ENCODE measurements around the gene CMYA5. TPM values are rescaled to one million over a fixed set of nuclear protein-coding genes. Genes with fewer than 3 reads are reported as not detected.

CMYA5 gene
- total RNA-seq = 2.0 TPM
- long read RNA-seq, partial matches to known transcripts = 0 of 2 reads
- long read RNA-seq, other reads (novel, unspliced or antisense) = 2 of 2 reads

DNA sequence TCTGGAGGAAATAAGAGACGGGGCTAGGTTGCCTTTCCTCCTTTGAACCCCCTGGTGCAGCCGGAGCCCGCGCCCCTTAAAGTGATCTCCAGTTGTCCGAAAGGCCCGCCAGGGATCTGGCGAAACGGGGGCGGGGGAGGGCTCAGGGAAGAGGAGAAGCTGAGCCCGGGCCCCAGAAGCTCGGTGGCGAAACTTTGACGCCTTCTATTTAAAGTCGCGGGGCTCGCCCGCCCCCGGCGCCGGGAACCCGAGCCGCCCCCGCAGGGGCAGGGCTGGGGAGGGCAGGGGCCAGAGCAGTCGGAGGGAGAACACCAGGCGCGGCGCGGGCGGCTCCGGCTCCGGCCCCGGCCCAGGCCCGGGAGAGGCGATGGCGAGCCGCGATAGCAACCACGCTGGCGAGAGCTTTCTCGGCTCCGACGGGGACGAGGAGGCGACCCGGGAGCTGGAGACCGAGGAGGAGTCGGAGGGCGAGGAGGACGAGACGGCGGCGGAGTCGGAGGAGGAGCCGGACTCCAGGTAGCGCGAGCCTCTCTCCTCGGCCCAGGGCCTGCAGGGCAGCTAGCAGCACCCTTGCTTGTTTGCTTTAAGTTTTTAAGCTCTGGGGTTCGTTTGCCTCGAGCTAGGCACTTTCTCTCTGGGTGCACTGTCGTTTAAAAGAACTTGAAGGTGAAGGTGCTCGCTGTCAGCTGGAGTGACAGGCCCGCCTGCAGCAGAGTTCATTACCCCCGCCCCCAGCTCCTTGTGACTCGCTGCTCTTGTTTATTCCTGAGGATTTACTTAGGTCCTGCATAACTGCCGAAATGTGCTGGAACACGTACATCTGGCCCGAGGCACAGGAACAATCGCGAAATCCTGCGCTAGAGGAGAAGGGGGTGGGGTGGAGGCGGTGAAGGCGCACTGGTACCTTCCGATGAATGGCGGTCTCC lies at the start of gene CMYA5:
CMYA5 (plus strand) TSS at position 296 of the 926 bp plus-strand sequence; CDS start at position 368, 72 bp downstream.
- peak within 1 kb of the TSS; percentile 34 for H3K27ac ChIP-seq
- intact Hi-C loops (cut with DNase I) = no loop called here
- TF ChIP-seq, protein P1, sequence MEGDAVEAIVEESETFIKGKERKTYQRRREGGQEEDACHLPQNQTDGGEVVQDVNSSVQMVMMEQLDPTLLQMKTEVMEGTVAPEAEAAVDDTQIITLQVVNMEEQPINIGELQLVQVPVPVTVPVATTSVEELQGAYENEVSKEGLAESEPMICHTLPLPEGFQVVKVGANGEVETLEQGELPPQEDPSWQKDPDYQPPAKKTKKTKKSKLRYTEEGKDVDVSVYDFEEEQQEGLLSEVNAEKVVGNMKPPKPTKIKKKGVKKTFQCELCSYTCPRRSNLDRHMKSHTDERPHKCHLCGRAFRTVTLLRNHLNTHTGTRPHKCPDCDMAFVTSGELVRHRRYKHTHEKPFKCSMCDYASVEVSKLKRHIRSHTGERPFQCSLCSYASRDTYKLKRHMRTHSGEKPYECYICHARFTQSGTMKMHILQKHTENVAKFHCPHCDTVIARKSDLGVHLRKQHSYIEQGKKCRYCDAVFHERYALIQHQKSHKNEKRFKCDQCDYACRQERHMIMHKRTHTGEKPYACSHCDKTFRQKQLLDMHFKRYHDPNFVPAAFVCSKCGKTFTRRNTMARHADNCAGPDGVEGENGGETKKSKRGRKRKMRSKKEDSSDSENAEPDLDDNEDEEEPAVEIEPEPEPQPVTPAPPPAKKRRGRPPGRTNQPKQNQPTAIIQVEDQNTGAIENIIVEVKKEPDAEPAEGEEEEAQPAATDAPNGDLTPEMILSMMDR (IDR thresholded peaks at IDR 0.05) = no peak
- peaks cover 6% of the 10 kb centered on the region for H3K4me1 ChIP-seq
- peaks cover 3% of the 10 kb centered on the region for H3K36me3 ChIP-seq
- peak; percentile 76 to 83 for ATAC-seq
- H3K9me3 ChIP-seq = no peaks in the 10 kb centered on the region
- peak within 1 kb of the TSS; percentile 56 for H3K4me3 ChIP-seq
- no peaks in the 10 kb centered on the region for H3K27me3 ChIP-seq (ENCODE audit: low read depth)
- DNase-seq = peak; percentile 55

DNA sequence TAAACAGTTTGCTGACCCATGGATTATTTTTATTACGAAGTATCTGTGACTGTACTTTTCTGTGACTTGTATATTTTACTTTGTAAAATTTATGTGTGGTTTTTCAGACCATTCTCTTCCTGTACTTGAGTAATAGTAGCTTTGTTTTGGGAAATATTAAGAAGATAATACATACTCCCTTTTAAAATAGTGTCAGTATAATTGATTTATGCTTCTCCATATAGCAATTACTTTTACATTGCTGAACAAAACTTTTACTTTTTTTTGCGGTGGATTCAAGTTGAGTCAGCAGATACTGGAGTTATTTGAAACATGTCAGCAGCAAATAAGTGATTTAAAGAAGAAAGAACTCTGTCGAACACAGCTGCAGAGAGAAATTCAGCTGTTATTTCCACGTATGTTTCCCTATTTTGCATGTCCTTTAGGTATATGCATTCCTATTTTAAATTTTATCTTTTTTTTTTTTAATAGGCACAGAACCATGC lies 49.0 kb upstream of the CMYA5 start:
- DNase-seq = no peak

DNA sequence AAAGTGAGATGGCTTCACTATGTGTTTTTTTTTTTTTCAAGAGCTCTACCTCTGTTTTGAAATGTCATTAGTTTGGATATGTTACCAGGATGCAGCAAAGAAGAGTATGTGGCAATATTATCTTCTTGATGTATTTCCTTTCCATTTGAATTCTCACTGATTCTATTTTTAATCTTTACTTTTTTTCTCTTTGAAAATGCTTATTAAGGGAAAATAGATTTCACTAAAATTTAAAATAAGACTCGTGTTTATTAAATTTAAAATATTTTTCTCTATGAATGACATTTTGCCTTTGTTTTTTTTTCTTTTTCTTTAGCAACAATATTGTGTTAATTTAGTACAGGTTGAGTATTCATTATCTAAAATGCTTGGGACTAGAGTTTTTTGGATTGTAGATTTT lies 48.2 kb upstream of the CMYA5 start:
- TF ChIP-seq, protein P1 (IDR thresholded peaks at IDR 0.05) = no peak
- Histone ChIP-seq H3K4me3 (no peak overlapping the region), H3K36me3 (peaks cover 75% of the 10 kb centered on the region), H3K27me3 (ENCODE audit: low read depth) (no peaks in the 10 kb centered on the region), H3K4me1 (no peaks in the 10 kb centered on the region), H3K9me3 (no peaks in the 10 kb centered on the region), H3K27ac (no peak overlapping the region)
- DNase-seq (no peak), ATAC-seq (no peak)
- intact Hi-C loops (cut with DNase I) = no loop called here

More for the DNA sequence above, 49.0 kb upstream of the CMYA5 start:
- Histone ChIP-seq H3K27ac (no peak overlapping the region), H3K4me1 (no peaks in the 10 kb centered on the region), H3K27me3 (ENCODE audit: low read depth) (no peaks in the 10 kb centered on the region), H3K4me3 (no peak overlapping the region), H3K9me3 (no peaks in the 10 kb centered on the region), H3K36me3 (peaks cover 75% of the 10 kb centered on the region)
- TF ChIP-seq, protein P1 (IDR thresholded peaks at IDR 0.05) = no peak
- intact Hi-C loops (cut with DNase I) = no loop called here
- ATAC-seq = no peak

DNA sequence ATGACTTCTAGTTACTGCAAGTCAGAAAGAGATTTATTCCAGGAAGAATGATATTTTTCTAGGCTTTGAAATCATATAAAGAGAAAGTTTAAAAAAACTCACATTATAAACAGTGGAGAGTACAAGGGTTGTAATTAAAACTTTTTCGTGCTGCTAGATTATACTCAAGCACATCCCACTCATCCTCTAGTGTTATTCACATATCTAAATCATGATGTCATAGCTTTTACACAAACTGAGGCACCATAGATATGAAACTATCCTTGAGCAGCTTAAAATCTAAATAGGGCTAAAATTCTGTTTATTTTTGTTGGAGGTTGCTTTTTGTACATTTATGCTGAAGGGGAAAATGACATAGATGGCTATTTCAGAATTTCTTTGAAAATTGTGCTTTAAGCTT lies 47.4 kb upstream of the CMYA5 start:
- no peak for DNase-seq
- Histone ChIP-seq H3K36me3 (peaks cover 78% of the 10 kb centered on the region), H3K27me3 (ENCODE audit: low read depth) (no peaks in the 10 kb centered on the region), H3K9me3 (no peaks in the 10 kb centered on the region), H3K4me3 (no peak overlapping the region), H3K4me1 (no peaks in the 10 kb centered on the region), H3K27ac (no peak overlapping the region)
- no peak for ATAC-seq
- intact Hi-C loops (cut with DNase I) = no loop called here
- TF ChIP-seq, protein P1 (IDR thresholded peaks at IDR 0.05) = no peak

DNA sequence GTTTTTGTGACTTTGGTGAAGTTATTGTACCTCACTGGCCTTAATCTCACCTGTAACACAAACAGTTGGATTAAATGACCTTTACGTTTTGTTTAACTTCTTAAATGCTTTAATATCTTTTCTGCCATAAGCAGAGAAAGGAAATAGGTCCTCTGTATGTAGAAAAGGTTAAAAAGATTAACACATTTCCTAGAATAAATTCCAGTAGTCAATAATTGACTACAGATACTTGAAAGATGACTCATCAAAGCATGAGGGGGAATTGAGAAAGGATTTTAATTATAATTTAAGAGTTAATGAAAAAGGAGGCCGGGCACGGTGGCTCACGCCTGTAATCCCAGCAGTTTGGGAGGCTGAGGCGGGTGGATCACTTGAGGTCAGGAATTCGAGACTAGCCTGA lies 35.8 kb upstream of the CMYA5 start:
- H3K27ac ChIP-seq = no peak overlapping the region
- H3K9me3 ChIP-seq = no peaks in the 10 kb centered on the region
- H3K4me3 ChIP-seq = no peak overlapping the region
- no peaks in the 10 kb centered on the region for H3K27me3 ChIP-seq (ENCODE audit: low read depth)
- TF ChIP-seq, protein P1 (IDR thresholded peaks at IDR 0.05) = no peak
- DNase-seq (no peak), ATAC-seq (no peak)
- intact Hi-C loops (cut with DNase I) = no loop called here
- H3K4me1 ChIP-seq = no peaks in the 10 kb centered on the region
- peaks cover 52% of the 10 kb centered on the region for H3K36me3 ChIP-seq
